H1 (cell line): Measurements from ENCODE around the gene IL1R1. TPM values are rescaled to one million over a fixed set of nuclear protein-coding genes. Genes with fewer than 3 reads are reported as not detected.

ENCODE experiments used
- CTCF ChIA-PET: fragments of 300-600 bp; sonication (Branson Sonifier 250); formaldehyde crosslinking; loops from one replicate; lab custom pipeline; 2021; ENCODE audit not compliant: partially characterized antibody; lab: Charles Lee
- POLR2A ChIA-PET: fragments of 300-600 bp; sonication (Branson Sonifier 250); formaldehyde crosslinking; loops from one replicate; lab custom pipeline; 2021; ENCODE audit warnings: inconsistent platforms; ENCODE audit not compliant: partially characterized antibody; lab: Charles Lee
- DNase-seq, 2 experiments: peaks; one replicate each; pipeline versions ENCODE4 v3.0.0 to v3.0.0-alpha.2; 2010 to 2022; ENCODE audit warnings: low spot score in 2 of 2, low read depth in 1 of 2, mixed read lengths in 1 of 2
- FAIRE-seq: peaks from 2 replicates; lab custom pipeline; 2011; peaks lifted over from hg19 to GRCh38; lab: Jason Lieb, UNC
- H2AFZ ChIP-seq: 2 replicates; pipeline ENCODE4 v1.8.1; 2012; ENCODE audit warnings: low read length, inconsistent platforms
- H2AK5ac ChIP-seq: 2 replicates; pipeline ENCODE4 v1.6.1; 2013; ENCODE audit warnings: low read depth, low read length
- H2BK120ac ChIP-seq: replicated peaks from 2 replicates; pipeline ENCODE3; 2013; ENCODE audit warnings: low read depth, low read length, inconsistent platforms
- H2BK12ac ChIP-seq: 2 replicates; pipeline ENCODE4 v1.6.1; 2013; ENCODE audit warnings: low read depth, low read length
- H2BK15ac ChIP-seq: 2 replicates; pipeline ENCODE4 v1.6.1; 2013; ENCODE audit warnings: low read length
- H2BK20ac ChIP-seq: 2 replicates; pipeline ENCODE4 v1.6.1; 2013; ENCODE audit warnings: low read length
- H2BK5ac ChIP-seq: 2 replicates; pipeline ENCODE4 v1.6.1; 2013; ENCODE audit warnings: low read depth, low read length
- H3K14ac ChIP-seq: 2 replicates; pipeline ENCODE4 v1.6.1; 2013; ENCODE audit warnings: inconsistent platforms; ENCODE audit not compliant: insufficient read length
- H3K18ac ChIP-seq: 2 replicates; pipeline ENCODE4 v1.6.1; 2013; ENCODE audit warnings: low read length; ENCODE audit errors: extremely low read depth
- H3K23ac ChIP-seq: 2 replicates; pipeline ENCODE4 v1.6.1; 2013; ENCODE audit warnings: inconsistent platforms; ENCODE audit not compliant: insufficient read length
- H3K23me2 ChIP-seq: 2 replicates; pipeline ENCODE4 v1.6.1; 2013; ENCODE audit warnings: low read depth, low read length
- H3K27ac ChIP-seq: 2 replicates; pipeline ENCODE4 v1.6.1; 2011; ENCODE audit warnings: low read depth, low read length, inconsistent platforms
- H3K27me3 ChIP-seq, 4 experiments: replicated peaks in 1 of 4; 1 replicate in 1 of 4; 2 replicates in 3 of 4; pipeline versions ENCODE4 v1.6.1 to v1.8.1; 2011 to 2013; ENCODE audit warnings: low read length in 3 of 4, mild to moderate bottlenecking in 3 of 4, inconsistent platforms in 2 of 4, mixed read lengths in 2 of 4, moderate library complexity in 1 of 4; ENCODE audit not compliant: control insufficient read depth in 3 of 4, insufficient read depth in 3 of 4; ENCODE audit errors: extremely low read depth in 1 of 4
- H3K36me3 ChIP-seq, 4 experiments: 2 replicates each; pipeline versions ENCODE4 v1.6.1 to v1.8.1; 2011 to 2013; ENCODE audit warnings: mild to moderate bottlenecking in 4 of 4, low read length in 3 of 4, moderate library complexity in 2 of 4, control low read depth in 1 of 4, inconsistent platforms in 1 of 4; ENCODE audit not compliant: insufficient read depth in 4 of 4, control insufficient read depth in 2 of 4
- H3K4ac ChIP-seq: replicated peaks from 2 replicates; pipeline ENCODE3; 2013; ENCODE audit warnings: low read length, low read depth, mixed read lengths, inconsistent platforms; ENCODE audit not compliant: insufficient read length
- H3K4me1 ChIP-seq, 4 experiments: replicated peaks in 1 of 4; 1 replicate in 1 of 4; 2 replicates in 3 of 4; pipeline versions ENCODE4 v1.6.1 to v1.8.1; 2011 to 2013; ENCODE audit warnings: low read length in 3 of 4, inconsistent platforms in 2 of 4, mixed read lengths in 1 of 4; ENCODE audit not compliant: insufficient read depth in 4 of 4, control insufficient read depth in 3 of 4
- H3K4me2 ChIP-seq, 2 experiments: 2 replicates each; pipeline versions ENCODE4 v1.6.1 to v1.8.1; 2011 to 2013; ENCODE audit warnings: low read depth in 2 of 2, low read length in 2 of 2, control low read depth in 1 of 2, inconsistent platforms in 1 of 2, mild to moderate bottlenecking in 1 of 2; ENCODE audit not compliant: insufficient read depth in 1 of 2
- H3K4me3 ChIP-seq, 4 experiments: fragments of 200-600, 300-600 bp in 1 of 4; sonication (generic), shearing (Covaris generic), sonication (Bioruptor Twin) in 1 of 4; 2 replicates each; pipeline versions ENCODE4 v1.5.1 to v1.8.1; 2011 to 2016; ENCODE audit warnings: low read length in 4 of 4, low read depth in 3 of 4, control low read depth in 2 of 4, inconsistent platforms in 2 of 4, mild to moderate bottlenecking in 2 of 4, mixed read lengths in 1 of 4, moderate library complexity in 1 of 4; ENCODE audit not compliant: insufficient read depth in 2 of 4; ENCODE audit errors: extremely low read depth in 1 of 4
- H3K56ac ChIP-seq: replicated peaks from 2 replicates; pipeline ENCODE3; 2013; ENCODE audit warnings: low read depth, mild to moderate bottlenecking, mixed read lengths, low read length, inconsistent platforms; ENCODE audit not compliant: insufficient read length
- H3K79me1 ChIP-seq: 2 replicates; pipeline ENCODE4 v1.6.1; 2013; ENCODE audit warnings: low read depth, low read length, control low read depth
- H3K79me2 ChIP-seq, 2 experiments: 2 replicates each; pipeline versions ENCODE4 v1.6.1 to v1.8.1; 2012 to 2013; ENCODE audit warnings: low read length in 2 of 2, mild to moderate bottlenecking in 2 of 2, inconsistent platforms in 1 of 2; ENCODE audit not compliant: insufficient read depth in 2 of 2, control insufficient read depth in 1 of 2
- H3K9ac ChIP-seq, 4 experiments: replicated peaks in 1 of 4; 1 replicate in 1 of 4; 2 replicates in 3 of 4; pipeline versions ENCODE4 v1.6.1 to v1.8.1; 2011 to 2013; ENCODE audit warnings: low read depth in 3 of 4, low read length in 3 of 4, control low read depth in 2 of 4, mild to moderate bottlenecking in 2 of 4, moderate library complexity in 2 of 4, inconsistent platforms in 1 of 4; ENCODE audit errors: extremely low read depth in 1 of 4
- H3K9me3 ChIP-seq, 2 experiments: 2 replicates each; pipeline versions ENCODE4 v1.6.1 to v1.8.1; 2012 to 2013; ENCODE audit warnings: mild to moderate bottlenecking in 2 of 2, moderate library complexity in 2 of 2, control low read depth in 1 of 2, inconsistent platforms in 1 of 2, low read depth in 1 of 2, low read length in 1 of 2, mixed read lengths in 1 of 2; ENCODE audit not compliant: insufficient read depth in 2 of 2
- H4K20me1 ChIP-seq, 2 experiments: replicated peaks in 1 of 2; 2 replicates each; pipeline versions ENCODE3 to v1.8.1; 2011 to 2013; ENCODE audit warnings: inconsistent platforms in 2 of 2, low read length in 2 of 2, mild to moderate bottlenecking in 1 of 2; ENCODE audit not compliant: insufficient read depth in 2 of 2, control insufficient read depth in 1 of 2
- H4K5ac ChIP-seq: 2 replicates; pipeline ENCODE4 v1.6.1; 2013; ENCODE audit warnings: low read length, low read depth, mixed read lengths, inconsistent platforms; ENCODE audit not compliant: insufficient read length
- H4K8ac ChIP-seq: 2 replicates; pipeline ENCODE4 v1.8.0; 2013; ENCODE audit warnings: mild to moderate bottlenecking, moderate library complexity, low read length, inconsistent platforms; ENCODE audit not compliant: insufficient read depth; ENCODE audit errors: extremely low read depth
- H4K91ac ChIP-seq: replicated peaks from 2 replicates; pipeline ENCODE3; 2013; ENCODE audit warnings: low read length, mixed read lengths, inconsistent platforms; ENCODE audit not compliant: insufficient read length
- CBX5 ChIP-seq: fragments of 300-800, 300-1000 bp; sonication (generic); IDR thresholded peaks from 2 replicates; pipeline ENCODE4 v1.7.1; 2016; ENCODE audit warnings: antibody characterized with exemption, low read length, low read depth
- HDAC2 ChIP-seq, 2 experiments: fragments of 300-600 bp in 1 of 2; sonication (generic) in 1 of 2; IDR thresholded peaks; 2 replicates each; pipeline ENCODE4 v1.6.1; 2011 to 2012; ENCODE audit warnings: low read depth in 2 of 2, low read length in 2 of 2, mild to moderate bottlenecking in 2 of 2, moderate library complexity in 2 of 2, borderline replicate concordance in 1 of 2, inconsistent platforms in 1 of 2
- SIX5 ChIP-seq: IDR thresholded peaks from 2 replicates; pipeline ENCODE4 v1.6.1; 2011; ENCODE audit warnings: mild to moderate bottlenecking, low read depth, low read length
- TAF7 ChIP-seq: optimal IDR thresholded peaks from 2 replicates; pipeline ENCODE3; 2011; ENCODE audit warnings: low read depth, mild to moderate bottlenecking, inconsistent platforms, low read length, moderate library complexity, borderline replicate concordance
- WGBS, 2 experiments: shearing (Covaris generic) in 1 of 2; methylation state at CpG; one replicate each; pipeline versions ENCODE4 v1.1.6 to v1.1.7; 2013 to 2015; ENCODE audit warnings: low lambda C conversion rate in 2 of 2, mixed read lengths in 2 of 2, inconsistent platforms in 1 of 2, low coverage in 1 of 2, missing lambda C conversion rate in 1 of 2; ENCODE audit not compliant: insufficient replicate concordance in 2 of 2, insufficient coverage in 1 of 2, insufficient read length in 1 of 2; ENCODE audit errors: extremely low coverage in 1 of 2, missing lambda C conversion rate in 1 of 2; 5-methylcytosine and 5-hydroxymethylcytosine counted together
- polyA plus RNA-seq, 7 experiments: library from polyadenylated mRNA; depleted of rRNA in 3 of 7; stranded (reverse) in 5 of 7; unstranded in 2 of 7; fragments of >200 nt in 5 of 7; fragments of 200-250 nt in 2 of 7; gene quantifications; 1 replicate in 5 of 7; 2 replicates in 1 of 7; 4 replicates in 1 of 7; pipeline versions ENCODE4 v1.2.1 to v1.2.3, GENCODE V29; 2011 to 2013; ENCODE audit warnings: missing spikeins in 2 of 7, mixed read lengths in 2 of 7
- total RNA-seq: library from RNA; stranded (reverse); fragmentation: NEBNext Ultra II Directional; extraction: Animal tissue kit (Norgen Biotek cat#: 25700); gene quantifications from 2 replicates; pipeline ENCODE4 v1.2.1, GENCODE V29; 2021

Gene IL1R1
- total and polyA plus RNA-seq, 2 of the 8 experiments (the other 6 are each of a cell fraction or from before 2014, with no cell fraction given): 0.34 to 0.47 TPM

DNA sequence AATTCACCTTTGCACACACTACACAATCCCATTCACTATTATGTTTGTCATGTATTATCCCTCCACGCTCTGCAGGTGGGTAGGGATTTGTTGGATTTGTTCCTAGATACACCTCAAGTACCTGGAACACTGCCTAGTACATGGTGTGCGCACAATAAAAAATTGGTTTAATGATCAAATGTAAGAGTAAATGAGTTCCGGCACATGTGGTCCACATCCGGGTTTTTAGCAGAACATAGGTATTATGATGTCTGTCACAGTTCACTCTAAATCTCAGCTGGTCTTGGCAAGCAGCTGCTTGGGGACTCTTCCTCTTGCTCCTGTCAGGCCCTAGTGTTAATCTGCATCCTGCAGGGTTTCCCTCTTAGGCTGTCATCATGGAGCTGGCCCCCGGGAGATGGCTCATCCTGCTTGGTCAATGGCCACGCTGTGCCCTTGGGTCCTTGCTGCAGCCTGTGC is 21.8 kb upstream of the IL1R1 start:
- no peak overlapping the region for H3K4me3 ChIP-seq
- H3K9me3 ChIP-seq: no peaks in the 10 kb centered on the region
- no peak overlapping the region for H3K14ac ChIP-seq
- FAIRE-seq: no peak
- H4K91ac ChIP-seq: no peak overlapping the region
- H4K8ac ChIP-seq: no peak overlapping the region
- H3K4me2 ChIP-seq: no peak overlapping the region
- no peak overlapping the region for H2BK5ac ChIP-seq
- H3K9ac ChIP-seq: no peak overlapping the region
- no peak overlapping the region for H2BK12ac ChIP-seq
- H3K18ac ChIP-seq: no peak overlapping the region
- H2AFZ ChIP-seq: no peak overlapping the region
- ChIA-PET POLR2A (no interaction called here), CTCF (interaction anchor here (0.9 to 1.8 kb wide), 3 partner anchors 23 to 100 kb away, joined by 3 to 6 read pairs (median 3); no protein-coding TSS in a partner anchor)
- DNase-seq: no peak
- no peak overlapping the region for H2BK15ac ChIP-seq
- H3K56ac ChIP-seq: no peak overlapping the region
- H2BK20ac ChIP-seq: no peak overlapping the region
- H4K20me1 ChIP-seq: no peaks in the 10 kb centered on the region
- no peak overlapping the region for H4K5ac ChIP-seq
- 93% methylated on average over 6 of the region's 6 CpGs; no CpG with 5 or more reads in 1 of the 2 experiments for WGBS, 2 experiments
- no peaks in the 10 kb centered on the region for H3K23me2 ChIP-seq
- H3K79me2 ChIP-seq: no peaks in the 10 kb centered on the region
- H3K27me3 ChIP-seq: no peaks in the 10 kb centered on the region
- H2BK120ac ChIP-seq: no peak overlapping the region
- no peak overlapping the region for H2AK5ac ChIP-seq
- no peaks in the 10 kb centered on the region for H3K4me1 ChIP-seq
- H3K4ac ChIP-seq: no peak overlapping the region
- no peak overlapping the region for H3K27ac ChIP-seq
- no peaks in the 10 kb centered on the region for H3K36me3 ChIP-seq
- no peaks in the 10 kb centered on the region for H3K79me1 ChIP-seq
- no peak overlapping the region for H3K23ac ChIP-seq
- TF ChIP-seq SIX5: no peak
- no peak for TF ChIP-seq TAF7
- TF ChIP-seq CBX5: no peak
- no peak for TF ChIP-seq HDAC2 (IDR thresholded peaks at IDR 0.05; ENCODE audit: borderline replicate concordance in 1 of 2, low read depth in 2 of 2, low read length in 2 of 2)
